OCI-LY3 (cell line): ENCODE results near the gene KBTBD7.

Source experiments
- CTCF ChIP-seq: fragments of 200-600, 300-600 bp; sonication (generic); IDR thresholded peaks from 2 replicates; pipeline ENCODE4 v1.5.1; 2014; ENCODE audit warnings: antibody characterized with exemption, low read length, low read depth
- EZH2phosphoT487 ChIP-seq: fragments of 200-600 bp; shearing (Covaris generic); IDR thresholded peaks from 2 replicates; pipeline ENCODE4 v1.6.1; 2018; ENCODE audit warnings: antibody characterized with exemption, mixed run types, low read depth

- TF ChIP-seq CTCF (no peak), EZH2phosphoT487 (no peak)
Measured at GRCh38 chr13:41193919-41194824, at the start of gene KBTBD7.
